Chondrocyte (in vitro differentiated cells): ENCODE measurements around the gene SEMA5A. TPM values are rescaled to one million over a fixed set of nuclear protein-coding genes. Genes with fewer than 3 reads are reported as not detected.

ENCODE experiments used
- DNase-seq: peaks from one replicate; pipeline ENCODE4 v3.0.0; 2021; ENCODE audit warnings: mixed read lengths, low spot score
- H3K27ac Mint-ChIP-seq: one replicate; pipeline ENCODE4 v1.8.0; 2021; ENCODE audit warnings: mild to moderate bottlenecking, moderate library complexity, mixed read lengths; ENCODE audit not compliant: unreplicated experiment
- H3K27me3 Mint-ChIP-seq: 2 replicates; pipeline ENCODE4 v1.8.0; 2021; ENCODE audit warnings: low read depth, mixed read lengths
- H3K36me3 Mint-ChIP-seq: 2 replicates; pipeline ENCODE4 v1.8.0; 2021; ENCODE audit warnings: low read depth, mixed read lengths
- H3K4me1 Mint-ChIP-seq: 2 replicates; pipeline ENCODE4 v1.8.0; 2021; ENCODE audit warnings: low read depth, mild to moderate bottlenecking, mixed read lengths
- H3K4me3 Mint-ChIP-seq: one replicate; pipeline ENCODE4 v1.8.0; 2021; ENCODE audit warnings: mild to moderate bottlenecking, moderate library complexity, mixed read lengths; ENCODE audit not compliant: unreplicated experiment
- H3K9me3 Mint-ChIP-seq: 2 replicates; pipeline ENCODE4 v1.8.0; 2021; ENCODE audit warnings: low read depth, mixed read lengths
- total RNA-seq: library from RNA; stranded (reverse); gene quantifications from 3 replicates; pipeline ENCODE4 v1.2.1, GENCODE V29; 2021
- TF ChIP-seq, protein P1 (sequence below): fragments of 200-600 bp; sonication (generic); IDR thresholded peaks from 2 replicates; pipeline ENCODE4 v1.5.0; 2021; ENCODE audit warnings: antibody characterized with exemption, mild to moderate bottlenecking, moderate library complexity

The SEMA5A gene
- total RNA-seq, 1 donor from 2014 or later, result 249 TPM

DNA sequence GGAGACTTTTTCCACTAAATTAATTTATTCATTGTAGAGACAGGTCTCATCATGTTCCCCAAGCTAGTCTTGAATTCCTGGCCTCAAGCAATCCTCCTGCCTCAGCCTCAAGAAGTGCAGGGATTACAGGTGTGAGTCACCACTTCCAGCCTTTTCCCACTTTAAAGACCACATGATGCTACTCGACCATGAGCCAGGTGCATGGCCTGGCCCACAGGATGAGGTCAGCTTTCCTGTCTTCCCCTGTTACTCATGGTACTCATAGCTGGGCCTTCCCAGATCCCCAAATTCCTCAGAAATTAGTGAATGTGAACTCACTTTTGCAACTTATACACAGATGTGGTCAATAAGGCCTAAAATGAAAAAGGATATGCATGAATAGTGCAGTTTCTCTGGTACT, 395.9 kb downstream of the SEMA5A start:
- TF ChIP-seq, protein P1, sequence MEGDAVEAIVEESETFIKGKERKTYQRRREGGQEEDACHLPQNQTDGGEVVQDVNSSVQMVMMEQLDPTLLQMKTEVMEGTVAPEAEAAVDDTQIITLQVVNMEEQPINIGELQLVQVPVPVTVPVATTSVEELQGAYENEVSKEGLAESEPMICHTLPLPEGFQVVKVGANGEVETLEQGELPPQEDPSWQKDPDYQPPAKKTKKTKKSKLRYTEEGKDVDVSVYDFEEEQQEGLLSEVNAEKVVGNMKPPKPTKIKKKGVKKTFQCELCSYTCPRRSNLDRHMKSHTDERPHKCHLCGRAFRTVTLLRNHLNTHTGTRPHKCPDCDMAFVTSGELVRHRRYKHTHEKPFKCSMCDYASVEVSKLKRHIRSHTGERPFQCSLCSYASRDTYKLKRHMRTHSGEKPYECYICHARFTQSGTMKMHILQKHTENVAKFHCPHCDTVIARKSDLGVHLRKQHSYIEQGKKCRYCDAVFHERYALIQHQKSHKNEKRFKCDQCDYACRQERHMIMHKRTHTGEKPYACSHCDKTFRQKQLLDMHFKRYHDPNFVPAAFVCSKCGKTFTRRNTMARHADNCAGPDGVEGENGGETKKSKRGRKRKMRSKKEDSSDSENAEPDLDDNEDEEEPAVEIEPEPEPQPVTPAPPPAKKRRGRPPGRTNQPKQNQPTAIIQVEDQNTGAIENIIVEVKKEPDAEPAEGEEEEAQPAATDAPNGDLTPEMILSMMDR, result no peak
- no peak for DNase-seq
- H3K36me3 Mint-ChIP-seq, result peaks cover 20% of the 10 kb centered on the region
- H3K4me1 Mint-ChIP-seq, result peaks cover 18% of the 10 kb centered on the region
- H3K27ac Mint-ChIP-seq, result no peak overlapping the region
- H3K9me3 Mint-ChIP-seq, result peaks cover under 1% of the 10 kb centered on the region
- no peaks in the 10 kb centered on the region for H3K27me3 Mint-ChIP-seq
- no peak overlapping the region for H3K4me3 Mint-ChIP-seq

GRCh38 chr5:9148242-9148641, 397.6 kb downstream of the SEMA5A start:
- Mint-ChIP-seq H3K9me3 (peaks cover 7% of the 10 kb centered on the region), H3K4me1 (peaks cover 16% of the 10 kb centered on the region), H3K27ac (no peak overlapping the region), H3K36me3 (peaks cover 25% of the 10 kb centered on the region), H3K27me3 (no peaks in the 10 kb centered on the region), H3K4me3 (no peak overlapping the region)
- no peak for DNase-seq
- TF ChIP-seq, protein P1, result no peak

DNA sequence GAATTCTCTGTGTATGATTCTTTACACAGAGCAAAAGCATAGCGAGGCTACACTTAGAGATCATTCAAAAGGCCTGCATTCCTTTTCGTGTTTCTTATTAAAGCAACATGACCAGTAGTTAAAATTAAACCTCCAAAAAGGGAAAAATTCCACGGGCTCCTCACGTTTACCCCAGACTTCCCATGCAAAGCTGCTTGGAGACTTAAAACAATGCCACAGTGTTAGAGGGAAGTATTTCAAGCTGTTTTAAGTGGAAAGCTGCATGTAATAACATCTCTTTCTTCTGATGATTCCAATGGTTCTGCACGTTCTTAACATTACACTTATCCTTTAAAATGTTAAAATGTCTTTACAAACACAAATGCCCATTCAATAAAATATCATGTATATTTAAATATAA, 405.2 kb downstream of the SEMA5A start:
- TF ChIP-seq, protein P1, result no peak
- Mint-ChIP-seq H3K4me1 (peaks cover 12% of the 10 kb centered on the region), H3K9me3 (peaks cover 9% of the 10 kb centered on the region), H3K4me3 (no peak overlapping the region), H3K27me3 (no peaks in the 10 kb centered on the region), H3K27ac (no peak overlapping the region), H3K36me3 (peaks cover 22% of the 10 kb centered on the region)
- DNase-seq, result no peak

- Mint-ChIP-seq H3K9me3 (peaks cover 9% of the 10 kb centered on the region), H3K36me3 (peaks cover 23% of the 10 kb centered on the region), H3K27ac (peak overlapping the region; percentile 4), H3K4me3 (no peak overlapping the region), H3K27me3 (no peaks in the 10 kb centered on the region), H3K4me1 (peaks cover 12% of the 10 kb centered on the region)
- TF ChIP-seq, protein P1, result no peak
- DNase-seq, result no peak
Measured at GRCh38 chr5:9140202-9140601, 405.7 kb downstream of the SEMA5A start.

DNA sequence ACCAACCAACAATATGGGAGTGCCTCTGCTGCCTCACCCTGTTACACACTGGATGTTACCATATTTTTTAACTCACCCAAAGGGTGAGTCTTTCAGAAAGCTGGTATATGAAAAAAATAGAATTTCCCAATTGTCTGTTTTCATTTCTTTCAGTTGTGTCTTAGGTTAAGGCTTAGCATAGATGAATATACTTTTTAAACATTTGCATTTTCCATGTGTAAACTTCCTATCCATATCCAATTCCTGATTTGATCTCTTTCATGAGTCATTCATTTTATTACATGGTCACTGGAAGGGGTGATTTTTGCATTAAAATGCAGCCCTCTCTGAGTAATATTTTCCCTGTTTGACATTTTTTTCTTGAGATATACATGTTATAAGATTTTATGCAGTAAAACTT, 406.5 kb downstream of the SEMA5A start:
- Mint-ChIP-seq H3K4me1 (peaks cover 12% of the 10 kb centered on the region), H3K4me3 (no peak overlapping the region), H3K36me3 (peaks cover 15% of the 10 kb centered on the region), H3K9me3 (peaks cover 2% of the 10 kb centered on the region), H3K27ac (no peak overlapping the region), H3K27me3 (no peaks in the 10 kb centered on the region)
- TF ChIP-seq, protein P1, result no peak
- DNase-seq, result no peak
